H1 (cell line): ENCODE results near the gene PRSS23. TPM values are rescaled to one million over a fixed set of nuclear protein-coding genes. Genes with fewer than 3 reads are reported as not detected.

Experiments
- CHD1 ChIP-seq: IDR thresholded peaks from 2 replicates; pipeline ENCODE4 v1.6.1; 2012; ENCODE audit warnings: low read depth, low read length, improper control_type of control experiment
- EP300 ChIP-seq, 2 experiments: IDR thresholded peaks; 1 replicate in 1 of 2; 2 replicates in 1 of 2; pipeline ENCODE4 v1.6.1; 2011 to 2012; ENCODE audit warnings: low read depth in 2 of 2, low read length in 2 of 2, mild to moderate bottlenecking in 2 of 2, borderline replicate concordance in 1 of 2, inconsistent platforms in 1 of 2, moderate library complexity in 1 of 2
- EZH2 ChIP-seq: fragments of 200-600 bp; sonication (generic); IDR thresholded peaks from 2 replicates; pipeline ENCODE4 v1.7.1; 2012; ENCODE audit warnings: low read depth, mild to moderate bottlenecking, moderate library complexity, low read length, inconsistent platforms; ENCODE audit not compliant: severe bottlenecking
- HDAC2 ChIP-seq, 2 experiments: fragments of 300-600 bp in 1 of 2; sonication (generic) in 1 of 2; IDR thresholded peaks; 2 replicates each; pipeline ENCODE4 v1.6.1; 2011 to 2012; ENCODE audit warnings: low read depth in 2 of 2, low read length in 2 of 2, mild to moderate bottlenecking in 2 of 2, moderate library complexity in 2 of 2, borderline replicate concordance in 1 of 2, inconsistent platforms in 1 of 2
- KDM1A ChIP-seq: fragments of 200-600, 300-600 bp; sonication (generic); IDR thresholded peaks from 2 replicates; pipeline ENCODE4 v1.7.1; 2016; ENCODE audit warnings: mild to moderate bottlenecking, low read length, borderline replicate concordance
- POU5F1 ChIP-seq: IDR thresholded peaks from 2 replicates; pipeline ENCODE4 v1.6.1; 2011; ENCODE audit warnings: low read depth, mild to moderate bottlenecking, low read length, moderate library complexity
- RBBP5 ChIP-seq: IDR thresholded peaks from 2 replicates; pipeline ENCODE4 v1.7.1; 2012; ENCODE audit warnings: low read depth, mild to moderate bottlenecking, inconsistent platforms, low read length, moderate library complexity, borderline replicate concordance
- SUZ12 ChIP-seq: fragments of 200-600 bp; sonication (generic); IDR thresholded peaks from 2 replicates; pipeline ENCODE4 v1.6.1; 2012; ENCODE audit warnings: mild to moderate bottlenecking, inconsistent platforms, low read length, moderate library complexity, mixed read lengths
- polyA plus RNA-seq, 7 experiments: library from polyadenylated mRNA; depleted of rRNA in 3 of 7; stranded (reverse) in 5 of 7; unstranded in 2 of 7; fragments of >200 nt in 5 of 7; fragments of 200-250 nt in 2 of 7; gene quantifications; 1 replicate in 5 of 7; 2 replicates in 1 of 7; 4 replicates in 1 of 7; pipeline versions ENCODE4 v1.2.1 to v1.2.3, GENCODE V29; 2011 to 2013; ENCODE audit warnings: missing spikeins in 2 of 7, mixed read lengths in 2 of 7
- total RNA-seq: library from RNA; stranded (reverse); fragmentation: NEBNext Ultra II Directional; extraction: Animal tissue kit (Norgen Biotek cat#: 25700); gene quantifications from 2 replicates; pipeline ENCODE4 v1.2.1, GENCODE V29; 2021

PRSS23 gene
- total and polyA plus RNA-seq, 2 of the 8 experiments (the other 6 are each of a cell fraction or from before 2014, with no cell fraction given), result 4.4 to 5.6 TPM

GRCh38 chr11:86814775-86815174 is 14.4 kb downstream of the PRSS23 start (continued):
- TF ChIP-seq HDAC2 (IDR thresholded peaks at IDR 0.05; ENCODE audit: borderline replicate concordance in 1 of 2, low read depth in 2 of 2, low read length in 2 of 2), result no peak
- TF ChIP-seq EP300 (IDR thresholded peaks at IDR 0.05; ENCODE audit: borderline replicate concordance in 1 of 2, low read depth in 2 of 2, low read length in 2 of 2), result no peak
- TF ChIP-seq POU5F1, result no peak
- TF ChIP-seq KDM1A, result no peak
- TF ChIP-seq CHD1, result no peak
- no peak for TF ChIP-seq RBBP5
- no peak for TF ChIP-seq SUZ12
- TF ChIP-seq EZH2, result no peak
